ENCODE data around the gene PTGDS.
"Not testable (repeated sequence)": the region's sequence is repeated elsewhere in the genome, so short reads cannot be mapped to it uniquely, and the experiment has no call there.

Gene PTGDS

DNA sequence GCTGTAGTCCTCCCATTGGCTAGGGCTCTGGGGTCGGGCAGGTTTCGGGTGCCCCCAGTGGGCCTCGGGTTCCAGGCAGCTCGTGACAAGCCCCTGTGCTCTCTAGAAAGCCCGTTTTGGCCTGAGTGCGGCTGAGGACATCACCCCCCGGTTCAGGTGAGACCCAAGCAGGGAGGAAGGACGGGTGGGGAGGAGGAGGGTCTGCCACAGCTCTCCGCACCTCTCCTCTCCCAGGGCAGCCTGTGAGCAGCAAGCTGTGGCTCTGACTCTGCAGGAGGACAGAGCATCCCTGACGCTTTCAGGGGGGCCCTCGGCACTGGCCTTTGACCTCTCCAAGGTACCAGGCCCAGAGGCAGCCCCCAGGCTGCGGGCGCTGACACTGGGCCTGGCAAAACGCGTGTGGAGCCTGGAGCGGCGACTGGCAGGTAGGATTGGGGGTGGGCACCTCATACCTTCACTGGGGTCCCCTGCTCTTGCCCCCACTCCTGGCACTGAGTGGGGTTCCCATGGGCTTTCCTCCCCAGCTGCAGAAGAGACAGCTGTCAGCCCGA, 15.6 kb downstream of the PTGDS start:
- no peak for DNase-seq

- no peak for DNase-seq
These were observed 17.0 kb downstream of the PTGDS start for GRCh38 chr9:136994180-136994887.

DNA sequence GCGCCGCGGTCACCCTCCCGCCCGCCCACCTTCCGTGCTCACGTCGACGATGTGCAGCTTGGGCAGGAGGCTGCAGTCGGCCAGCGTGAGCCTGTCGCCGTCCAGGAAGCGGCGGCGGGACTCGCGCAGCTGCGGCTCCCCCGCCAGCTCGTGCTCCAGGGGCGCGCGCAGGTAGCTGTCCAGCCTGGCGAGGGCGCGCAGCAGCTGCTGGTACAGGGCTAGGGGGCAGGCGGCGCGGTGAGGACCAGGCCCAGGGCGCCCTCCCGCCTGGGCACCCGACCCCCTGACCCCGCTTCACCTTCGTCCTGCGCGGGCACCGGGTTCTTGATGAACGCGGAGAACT, 17.6 kb downstream of the PTGDS start:
- DNase-seq: no peak

DNA sequence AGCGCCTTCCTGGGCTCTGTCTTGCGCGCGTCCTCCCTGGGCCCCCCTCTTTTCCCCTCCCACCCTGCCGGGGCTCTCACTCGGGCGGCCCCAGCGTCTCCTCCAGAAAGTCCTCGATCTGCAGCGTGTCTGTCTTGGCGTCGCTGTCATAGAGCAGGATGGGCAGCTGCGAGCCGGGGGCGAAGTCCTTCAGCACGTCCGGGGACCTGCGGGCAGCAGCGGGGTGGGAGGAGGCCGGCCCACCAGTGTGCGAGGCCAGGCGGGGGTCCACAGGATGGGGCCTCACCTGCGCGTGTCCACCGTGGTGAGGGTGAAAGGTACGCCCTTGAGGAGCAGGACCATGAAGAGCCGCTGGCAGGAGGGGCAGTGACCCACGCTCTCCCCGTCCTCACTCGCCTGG, 18.1 kb downstream of the PTGDS start:
- no peak for DNase-seq

GRCh38 chr9:136995772-136996311, 18.5 kb downstream of the PTGDS start:
- DNase-seq: no peak

DNA sequence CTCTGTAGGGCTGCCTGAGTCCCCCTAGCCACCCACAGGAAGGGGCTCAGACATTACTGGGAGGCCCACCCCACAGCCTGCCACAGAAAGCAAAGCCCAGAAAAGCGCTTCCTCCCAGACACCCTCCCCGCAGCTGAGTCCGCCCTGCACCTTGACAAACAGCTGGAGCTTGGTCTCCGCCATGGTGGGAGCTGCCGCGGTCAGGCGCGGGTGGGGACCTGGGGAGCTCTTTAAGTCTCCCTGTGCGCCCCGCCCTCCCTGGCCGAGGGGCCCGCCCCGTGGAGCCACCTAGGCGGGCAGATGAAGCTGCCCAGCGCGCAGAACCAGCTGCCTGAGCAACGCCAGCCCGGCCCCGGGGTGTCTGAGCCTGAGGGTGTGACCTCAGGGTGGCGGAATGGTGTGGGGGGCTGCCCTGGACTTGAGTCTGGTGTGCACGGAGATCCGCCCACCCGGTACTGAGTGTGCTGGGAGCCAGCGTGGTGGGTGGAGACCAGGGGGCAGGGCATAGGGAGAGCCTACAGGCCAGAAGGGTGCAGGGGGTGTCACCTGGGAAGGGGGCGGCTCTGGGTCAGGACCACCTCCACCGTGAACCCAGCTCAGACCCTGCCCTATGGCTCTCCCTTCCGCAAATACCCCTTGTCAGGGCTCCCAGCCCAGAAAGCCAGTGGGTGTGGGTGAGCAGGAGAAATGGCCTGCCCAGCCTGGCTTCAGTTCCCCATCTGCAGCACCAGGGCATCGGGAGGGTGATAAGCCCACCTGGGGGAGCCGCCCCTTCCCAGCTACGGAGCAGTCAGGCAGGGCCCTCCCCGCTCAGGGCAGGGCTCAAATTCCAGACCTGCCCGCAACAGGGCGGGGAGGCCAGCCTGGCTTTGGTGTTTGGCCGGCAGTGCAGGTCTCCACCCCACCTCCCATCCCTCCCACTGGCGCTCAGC, 19.3 kb downstream of the PTGDS start, which contains the start of gene CLIC3:
CLIC3 (minus strand) TSS at position 208 of the 932 bp plus-strand sequence; CDS start at position 183, 25 bp downstream.
- DNase-seq: no peak

GRCh38 chr9:136997371-136997770, 20.1 kb downstream of the PTGDS start:
- no peak for DNase-seq

- DNase-seq: no peak
These were observed 20.5 kb downstream of the PTGDS start for GRCh38 chr9:136997830-136998234.

GRCh38 chr9:137000177-137000930, 23.1 kb downstream of the PTGDS start:
- DNase-seq: no peak

GRCh38 chr9:137001857-137002645, 24.7 kb downstream of the PTGDS start:
- DNase-seq: no peak

GRCh38 chr9:137002646-137003041, 25.3 kb downstream of the PTGDS start:
- DNase-seq: no peak

- not testable (repeated sequence) for DNase-seq
These were observed 27.0 kb downstream of the PTGDS start for GRCh38 chr9:137004285-137004684.

- DNase-seq: no peak
These were observed 29.1 kb downstream of the PTGDS start for GRCh38 chr9:137006116-137007003.

GRCh38 chr9:137007108-137007815, 30.0 kb downstream of the PTGDS start:
- no peak for DNase-seq

DNA sequence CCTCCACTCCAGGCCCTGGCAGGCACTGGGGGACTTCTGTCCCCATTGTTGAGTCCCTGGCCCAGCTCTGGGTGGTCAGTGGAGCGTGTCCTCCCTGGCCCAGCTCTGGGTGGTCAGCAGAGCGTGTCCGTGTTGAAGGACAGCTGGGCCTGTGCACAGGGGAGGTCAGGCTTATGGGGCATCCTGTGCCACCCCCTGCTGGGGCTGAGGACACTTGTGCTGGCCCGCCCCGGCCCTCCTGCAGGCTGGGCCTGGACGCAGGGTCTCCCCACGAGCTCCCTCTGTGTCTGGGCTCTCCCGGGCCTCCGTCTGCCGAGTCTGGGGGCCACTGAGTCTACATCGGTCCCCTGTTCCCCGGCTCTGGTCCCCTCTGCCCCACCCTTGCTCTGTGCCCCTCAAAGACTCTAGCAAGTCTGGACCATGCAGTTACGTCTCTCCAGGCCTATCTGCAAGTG, 30.5 kb downstream of the PTGDS start:
- no peak for DNase-seq

- no peak for DNase-seq
These were observed 31.0 kb downstream of the PTGDS start for GRCh38 chr9:137008312-137008711.

DNA sequence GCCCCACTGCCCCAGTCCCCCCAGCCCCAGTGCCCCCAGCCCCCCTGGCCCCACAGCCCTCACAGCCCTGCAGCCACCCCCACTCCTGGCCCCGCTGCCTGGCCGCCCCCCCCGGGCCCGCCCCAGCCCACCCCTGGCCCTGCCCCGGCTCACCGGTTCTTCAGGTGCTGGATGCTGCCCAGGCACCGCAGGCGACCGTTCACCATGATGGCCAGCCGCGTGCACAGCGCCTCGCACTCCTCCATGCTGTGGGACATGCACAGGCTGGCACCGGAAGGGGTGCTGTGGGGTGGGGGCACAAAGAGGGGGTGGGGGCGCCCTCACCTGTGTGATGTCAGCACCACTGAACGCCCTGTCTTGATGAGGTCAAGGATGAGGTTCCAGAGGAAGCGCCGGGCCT, 31.9 kb downstream of the PTGDS start:
- DNase-seq: no peak

- DNase-seq: no peak
These were observed 32.8 kb downstream of the PTGDS start for GRCh38 chr9:137009938-137010732.

DNA sequence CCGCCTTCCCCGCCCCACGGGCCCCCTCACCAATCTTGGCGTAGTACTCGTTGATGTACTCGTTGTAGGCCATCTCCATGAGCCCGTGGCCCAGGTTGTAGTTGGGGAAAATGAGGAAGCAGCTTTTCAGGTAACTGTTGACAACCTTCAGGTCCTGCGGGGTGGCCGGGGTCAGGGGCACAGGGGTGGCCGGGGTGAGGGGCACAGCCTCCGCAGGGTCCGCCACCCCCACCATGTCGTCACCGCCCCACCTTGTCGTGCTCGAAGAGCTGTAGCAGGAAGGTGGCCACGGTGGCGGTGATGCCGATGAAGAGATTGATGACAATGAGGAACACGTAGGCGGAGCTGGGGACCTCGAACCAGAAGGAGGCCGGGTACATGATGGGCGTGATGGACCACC, 33.9 kb downstream of the PTGDS start:
- no peak for DNase-seq
